Measurements from ENCODE around the gene ST8SIA4.

DNA sequence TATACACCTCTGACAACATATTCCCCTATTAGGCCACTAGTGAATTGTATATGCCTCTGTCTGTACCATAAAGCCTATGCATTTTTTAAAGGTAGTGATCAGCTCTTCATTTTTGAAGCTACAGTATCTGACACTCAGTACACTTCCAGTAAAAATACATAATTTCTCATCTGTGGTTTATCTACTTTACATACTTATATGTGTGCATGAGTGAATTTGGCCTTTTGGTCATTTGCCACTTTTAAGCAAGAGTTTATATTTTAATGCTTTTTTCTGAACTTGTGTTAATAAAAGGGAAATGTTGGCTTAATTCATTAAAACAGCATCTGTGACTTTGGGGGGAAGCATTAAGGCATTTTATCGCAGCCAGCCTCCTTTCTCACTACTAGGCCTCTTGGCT lies 47.8 kb downstream of the ST8SIA4 start:
- TF ChIP-seq, protein P1, sequence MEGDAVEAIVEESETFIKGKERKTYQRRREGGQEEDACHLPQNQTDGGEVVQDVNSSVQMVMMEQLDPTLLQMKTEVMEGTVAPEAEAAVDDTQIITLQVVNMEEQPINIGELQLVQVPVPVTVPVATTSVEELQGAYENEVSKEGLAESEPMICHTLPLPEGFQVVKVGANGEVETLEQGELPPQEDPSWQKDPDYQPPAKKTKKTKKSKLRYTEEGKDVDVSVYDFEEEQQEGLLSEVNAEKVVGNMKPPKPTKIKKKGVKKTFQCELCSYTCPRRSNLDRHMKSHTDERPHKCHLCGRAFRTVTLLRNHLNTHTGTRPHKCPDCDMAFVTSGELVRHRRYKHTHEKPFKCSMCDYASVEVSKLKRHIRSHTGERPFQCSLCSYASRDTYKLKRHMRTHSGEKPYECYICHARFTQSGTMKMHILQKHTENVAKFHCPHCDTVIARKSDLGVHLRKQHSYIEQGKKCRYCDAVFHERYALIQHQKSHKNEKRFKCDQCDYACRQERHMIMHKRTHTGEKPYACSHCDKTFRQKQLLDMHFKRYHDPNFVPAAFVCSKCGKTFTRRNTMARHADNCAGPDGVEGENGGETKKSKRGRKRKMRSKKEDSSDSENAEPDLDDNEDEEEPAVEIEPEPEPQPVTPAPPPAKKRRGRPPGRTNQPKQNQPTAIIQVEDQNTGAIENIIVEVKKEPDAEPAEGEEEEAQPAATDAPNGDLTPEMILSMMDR (IDR thresholded peaks at IDR 0.05): no peak
- no peak for TF ChIP-seq POLR2AphosphoS5 (IDR thresholded peaks at IDR 0.05; ENCODE audit: low read depth, low read length)
- TF ChIP-seq, protein P2, sequence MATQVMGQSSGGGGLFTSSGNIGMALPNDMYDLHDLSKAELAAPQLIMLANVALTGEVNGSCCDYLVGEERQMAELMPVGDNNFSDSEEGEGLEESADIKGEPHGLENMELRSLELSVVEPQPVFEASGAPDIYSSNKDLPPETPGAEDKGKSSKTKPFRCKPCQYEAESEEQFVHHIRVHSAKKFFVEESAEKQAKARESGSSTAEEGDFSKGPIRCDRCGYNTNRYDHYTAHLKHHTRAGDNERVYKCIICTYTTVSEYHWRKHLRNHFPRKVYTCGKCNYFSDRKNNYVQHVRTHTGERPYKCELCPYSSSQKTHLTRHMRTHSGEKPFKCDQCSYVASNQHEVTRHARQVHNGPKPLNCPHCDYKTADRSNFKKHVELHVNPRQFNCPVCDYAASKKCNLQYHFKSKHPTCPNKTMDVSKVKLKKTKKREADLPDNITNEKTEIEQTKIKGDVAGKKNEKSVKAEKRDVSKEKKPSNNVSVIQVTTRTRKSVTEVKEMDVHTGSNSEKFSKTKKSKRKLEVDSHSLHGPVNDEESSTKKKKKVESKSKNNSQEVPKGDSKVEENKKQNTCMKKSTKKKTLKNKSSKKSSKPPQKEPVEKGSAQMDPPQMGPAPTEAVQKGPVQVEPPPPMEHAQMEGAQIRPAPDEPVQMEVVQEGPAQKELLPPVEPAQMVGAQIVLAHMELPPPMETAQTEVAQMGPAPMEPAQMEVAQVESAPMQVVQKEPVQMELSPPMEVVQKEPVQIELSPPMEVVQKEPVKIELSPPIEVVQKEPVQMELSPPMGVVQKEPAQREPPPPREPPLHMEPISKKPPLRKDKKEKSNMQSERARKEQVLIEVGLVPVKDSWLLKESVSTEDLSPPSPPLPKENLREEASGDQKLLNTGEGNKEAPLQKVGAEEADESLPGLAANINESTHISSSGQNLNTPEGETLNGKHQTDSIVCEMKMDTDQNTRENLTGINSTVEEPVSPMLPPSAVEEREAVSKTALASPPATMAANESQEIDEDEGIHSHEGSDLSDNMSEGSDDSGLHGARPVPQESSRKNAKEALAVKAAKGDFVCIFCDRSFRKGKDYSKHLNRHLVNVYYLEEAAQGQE (IDR thresholded peaks at IDR 0.05; ENCODE audit: insufficient read depth in 1 of 2, low read depth in 2 of 2, low read length in 1 of 2): no peak
- TF ChIP-seq SIN3A (IDR thresholded peaks at IDR 0.05; ENCODE audit: borderline replicate concordance, insufficient read depth, low read depth, low read length): no peak
- TF ChIP-seq TCF7L2 (IDR thresholded peaks at IDR 0.05; ENCODE audit: low read depth, low read length): no peak

Measured in Panc1 (cell line).